CD14-positive monocyte (primary cell): ENCODE measurements around the gene TPPP2. TPM values are rescaled to one million over a fixed set of nuclear protein-coding genes. Genes with fewer than 3 reads are reported as not detected.

ENCODE experiments used
- DNase-seq, 3 donors: peaks; one replicate each; pipeline ENCODE4 v3.0.0-alpha.2; 2011 to 2022
- H2AFZ ChIP-seq: 2 replicates; pipeline ENCODE4 v1.6.0; 2012; ENCODE audit warnings: mild to moderate bottlenecking, low read depth, low read length, inconsistent platforms; ENCODE audit not compliant: insufficient read depth, poor library complexity, severe bottlenecking
- H3K27ac ChIP-seq, 2 donors: 1 replicate in 1 of 2; 2 replicates in 1 of 2; pipeline ENCODE4 v1.5.1; 2012 to 2013; ENCODE audit warnings: low read length in 2 of 2, control low read depth in 1 of 2, inconsistent platforms in 1 of 2, low read depth in 1 of 2, mild to moderate bottlenecking in 1 of 2
- H3K27me3 ChIP-seq, 2 donors: one replicate each; pipeline versions ENCODE4 v1.6.0 to v1.6.1; 2011 to 2013; ENCODE audit warnings: low read length in 2 of 2; ENCODE audit not compliant: control insufficient read depth in 2 of 2, insufficient read depth in 2 of 2
- H3K36me3 ChIP-seq, 2 donors: replicated peaks in 1 of 2; 1 replicate in 1 of 2; 2 replicates in 1 of 2; pipeline versions ENCODE4 v1.5.1 to v1.6.1; 2012 to 2013; ENCODE audit warnings: low read length in 2 of 2, control low read depth in 1 of 2, inconsistent platforms in 1 of 2, mild to moderate bottlenecking in 1 of 2; ENCODE audit not compliant: insufficient read depth in 2 of 2, control insufficient read depth in 1 of 2
- H3K4me1 ChIP-seq, 2 donors: 1 replicate in 1 of 2; 2 replicates in 1 of 2; pipeline versions ENCODE4 v1.5.1 to v1.6.1; 2012 to 2013; ENCODE audit warnings: low read length in 2 of 2, control low read depth in 1 of 2, inconsistent platforms in 1 of 2, mild to moderate bottlenecking in 1 of 2, moderate library complexity in 1 of 2; ENCODE audit not compliant: insufficient read depth in 2 of 2, control insufficient read depth in 1 of 2
- H3K4me2 ChIP-seq: replicated peaks from 2 replicates; pipeline ENCODE3; 2012; ENCODE audit warnings: low read length, moderate library complexity, mild to moderate bottlenecking; ENCODE audit not compliant: poor library complexity, severe bottlenecking; ENCODE audit errors: extremely low read depth
- H3K4me3 ChIP-seq, 3 experiments: fragments of 200-600 bp in 1 of 3; sonication (generic) in 1 of 3; replicated peaks in 1 of 3; 1 replicate in 2 of 3; 2 replicates in 1 of 3; pipeline ENCODE4 v1.5.1; 2011 to 2013; ENCODE audit warnings: low read length in 3 of 3, mild to moderate bottlenecking in 3 of 3, control low read depth in 2 of 3, low read depth in 2 of 3, inconsistent platforms in 1 of 3, moderate library complexity in 1 of 3
- H3K79me2 ChIP-seq: 2 replicates; pipeline ENCODE4 v1.6.0; 2012; ENCODE audit warnings: mild to moderate bottlenecking, control low read depth, inconsistent platforms, low read length, moderate library complexity; ENCODE audit not compliant: insufficient read depth
- H3K9ac ChIP-seq: 2 replicates; pipeline ENCODE4 v1.6.0; 2017; ENCODE audit warnings: low read length, mild to moderate bottlenecking; ENCODE audit not compliant: insufficient read depth, poor library complexity, severe bottlenecking
- H3K9me3 ChIP-seq, 2 donors: replicated peaks in 1 of 2; 1 replicate in 1 of 2; 2 replicates in 1 of 2; pipeline versions ENCODE4 v1.5.1 to v1.6.1; 2012 to 2013; ENCODE audit warnings: low read length in 2 of 2, control low read depth in 1 of 2; ENCODE audit not compliant: control insufficient read depth in 1 of 2, insufficient read depth in 1 of 2
- H4K20me1 ChIP-seq: 2 replicates; pipeline ENCODE4 v1.6.0; 2012; ENCODE audit warnings: mild to moderate bottlenecking, low read length, control low read depth, moderate library complexity; ENCODE audit not compliant: insufficient read depth
- H3K27ac Mint-ChIP-seq, 7 donors: one replicate each; pipeline ENCODE4 v1.8.0; 2020; ENCODE audit warnings: mild to moderate bottlenecking in 7 of 7, mixed read lengths in 7 of 7, moderate library complexity in 6 of 7, inconsistent platforms in 2 of 7
- H3K27me3 Mint-ChIP-seq, 3 donors: one replicate each; pipeline ENCODE4 v1.8.0; 2021 to 2022; ENCODE audit warnings: low read depth in 3 of 3, mild to moderate bottlenecking in 3 of 3, mixed read lengths in 3 of 3, moderate library complexity in 3 of 3, inconsistent platforms in 1 of 3
- H3K36me3 Mint-ChIP-seq, 2 donors: one replicate each; pipeline ENCODE4 v1.8.0; 2020; ENCODE audit warnings: mixed read lengths in 2 of 2, inconsistent platforms in 1 of 2, mild to moderate bottlenecking in 1 of 2
- H3K4me1 Mint-ChIP-seq: one replicate; pipeline ENCODE4 v1.8.0; 2020; ENCODE audit warnings: mild to moderate bottlenecking, mixed read lengths
- H3K4me3 Mint-ChIP-seq, 2 donors: one replicate each; pipeline ENCODE4 v1.8.0; 2020; ENCODE audit warnings: mild to moderate bottlenecking in 2 of 2, mixed read lengths in 2 of 2, moderate library complexity in 1 of 2
- H3K9me3 Mint-ChIP-seq, 7 donors: one replicate each; pipeline ENCODE4 v1.8.0; 2020 to 2022; ENCODE audit warnings: mixed read lengths in 7 of 7, mild to moderate bottlenecking in 6 of 7, moderate library complexity in 6 of 7, inconsistent platforms in 2 of 7
- WGBS: methylation state at CpG from one replicate; pipeline ENCODE4 v1.1.5; 2013; ENCODE audit warnings: missing lambda C conversion rate; ENCODE audit not compliant: insufficient coverage; 5-methylcytosine and 5-hydroxymethylcytosine counted together
- intact Hi-C, 2 donors: fragments of 100-400 bp; cut with micrococcal nuclease; formaldehyde crosslinking; loops; one replicate each; pipeline versions ENCODE4 v1.15.0 to v1.15.1; 2023
- polyA plus RNA-seq, 3 donors: library from polyadenylated mRNA; depleted of rRNA in 1 of 3; unstranded in 2 of 3; stranded (reverse) in 1 of 3; fragments of 300-500 nt in 2 of 3; fragments of >200 nt in 1 of 3; fragmentation: Illumina TruSeq in 2 of 3; gene quantifications; 1 replicate in 2 of 3; 2 replicates in 1 of 3; pipeline ENCODE4 v1.2.3, GENCODE V29; 2012 to 2021
- TF ChIP-seq, protein P1 (sequence below): fragments of 200-600 bp; IDR thresholded peaks from one replicate; pipeline ENCODE4 v1.8.0; 2022; ENCODE audit warnings: antibody characterized with exemption, mild to moderate bottlenecking

The TPPP2 gene
- polyA plus RNA-seq, 3 donors, result not detected

GRCh38 chr14:21058903-21059302, 28.9 kb downstream of the TPPP2 start:
- Histone ChIP-seq H3K4me3 (no peak overlapping the region), H2AFZ (no peak overlapping the region), H3K79me2 (no peaks in the 10 kb centered on the region), H3K4me2 (no peak overlapping the region), H3K9me3 (no peaks in the 10 kb centered on the region), H3K4me1 (no peaks in the 10 kb centered on the region), H3K36me3 (no peaks in the 10 kb centered on the region), H4K20me1 (no peaks in the 10 kb centered on the region), H3K27me3 (peaks cover 0 to 8% of the 10 kb centered on the region in 2 donors), H3K27ac (no peak overlapping the region), H3K9ac (no peak overlapping the region)
- WGBS, result 98% methylated on average over 5 of the region's 5 CpGs
- H3K4me3 Mint-ChIP-seq, result no peak overlapping the region
- no peak for DNase-seq
- no peak overlapping the region for H3K27ac Mint-ChIP-seq
- H3K36me3 Mint-ChIP-seq, result no peaks in the 10 kb centered on the region
- peaks cover 5 to 11% (median 9%) of the 10 kb centered on the region in 3 donors for H3K27me3 Mint-ChIP-seq
- intact Hi-C loops, result loop anchor here in 1 of 2 donors (5.0 kb wide), 1 partner anchor 42 kb away; no protein-coding TSS in a partner anchor
- H3K9me3 Mint-ChIP-seq, result no peaks in the 10 kb centered on the region
- TF ChIP-seq, protein P1, sequence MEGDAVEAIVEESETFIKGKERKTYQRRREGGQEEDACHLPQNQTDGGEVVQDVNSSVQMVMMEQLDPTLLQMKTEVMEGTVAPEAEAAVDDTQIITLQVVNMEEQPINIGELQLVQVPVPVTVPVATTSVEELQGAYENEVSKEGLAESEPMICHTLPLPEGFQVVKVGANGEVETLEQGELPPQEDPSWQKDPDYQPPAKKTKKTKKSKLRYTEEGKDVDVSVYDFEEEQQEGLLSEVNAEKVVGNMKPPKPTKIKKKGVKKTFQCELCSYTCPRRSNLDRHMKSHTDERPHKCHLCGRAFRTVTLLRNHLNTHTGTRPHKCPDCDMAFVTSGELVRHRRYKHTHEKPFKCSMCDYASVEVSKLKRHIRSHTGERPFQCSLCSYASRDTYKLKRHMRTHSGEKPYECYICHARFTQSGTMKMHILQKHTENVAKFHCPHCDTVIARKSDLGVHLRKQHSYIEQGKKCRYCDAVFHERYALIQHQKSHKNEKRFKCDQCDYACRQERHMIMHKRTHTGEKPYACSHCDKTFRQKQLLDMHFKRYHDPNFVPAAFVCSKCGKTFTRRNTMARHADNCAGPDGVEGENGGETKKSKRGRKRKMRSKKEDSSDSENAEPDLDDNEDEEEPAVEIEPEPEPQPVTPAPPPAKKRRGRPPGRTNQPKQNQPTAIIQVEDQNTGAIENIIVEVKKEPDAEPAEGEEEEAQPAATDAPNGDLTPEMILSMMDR, result no peak
- H3K4me1 Mint-ChIP-seq, result no peaks in the 10 kb centered on the region

DNA sequence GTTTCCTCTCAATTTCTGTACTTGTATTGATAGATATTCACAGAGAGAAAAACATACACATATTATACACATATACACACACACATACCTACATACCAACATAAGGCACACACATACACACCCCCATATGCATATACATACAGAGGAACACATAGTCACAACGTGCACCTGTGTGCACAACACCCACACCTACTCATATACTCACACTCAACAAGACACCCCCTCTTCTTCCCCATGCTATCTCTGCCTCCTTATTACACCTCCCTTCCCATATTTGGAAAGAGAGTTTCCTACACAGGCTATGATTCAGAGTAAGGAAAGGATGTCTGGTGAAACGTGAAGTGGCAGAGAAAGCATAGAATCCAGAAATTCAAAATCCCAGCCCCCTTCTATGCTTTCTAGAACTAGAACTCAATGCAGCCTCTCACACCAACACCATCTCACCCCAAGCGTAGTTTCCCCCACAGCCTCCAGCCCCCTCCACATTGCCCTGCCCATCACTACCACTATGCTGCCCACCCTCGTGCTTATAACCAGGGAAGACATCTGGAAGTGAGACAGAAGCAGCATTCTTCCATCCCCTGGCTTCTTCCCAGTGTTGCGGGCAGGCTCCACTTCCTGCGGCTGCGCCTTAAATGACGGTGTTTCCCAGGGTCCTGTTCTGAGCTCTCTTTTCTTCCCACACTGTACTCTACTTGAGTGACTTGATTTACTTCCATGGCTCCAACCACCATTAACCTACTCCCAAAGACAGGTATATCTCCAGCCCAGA, 30.0 kb downstream of the TPPP2 start:
- intact Hi-C loops, result loop anchor here (5.0 to 10.0 kb wide), 2 partner anchors 43 to 45 kb away; no protein-coding TSS in a partner anchor
- no peaks in the 10 kb centered on the region for H3K9me3 ChIP-seq
- H4K20me1 ChIP-seq, result no peaks in the 10 kb centered on the region
- no peaks in the 10 kb centered on the region for H3K36me3 ChIP-seq
- peaks cover 0 to under 1% (median 0%) of the 10 kb centered on the region in 7 donors for H3K9me3 Mint-ChIP-seq
- no peak overlapping the region for H3K27ac ChIP-seq
- no peak overlapping the region for H3K4me3 ChIP-seq
- H3K36me3 Mint-ChIP-seq, result no peaks in the 10 kb centered on the region
- H3K27ac Mint-ChIP-seq, result no peak overlapping the region
- H2AFZ ChIP-seq, result no peak overlapping the region
- H3K9ac ChIP-seq, result no peak overlapping the region
- H3K4me2 ChIP-seq, result no peak overlapping the region
- no peaks in the 10 kb centered on the region for H3K4me1 ChIP-seq
- H3K4me3 Mint-ChIP-seq, result no peak overlapping the region
- peaks cover 5 to 13% (median 11%) of the 10 kb centered on the region in 3 donors for H3K27me3 Mint-ChIP-seq
- no peak for DNase-seq
- no peaks in the 10 kb centered on the region for H3K79me2 ChIP-seq
- peaks cover 0 to 8% of the 10 kb centered on the region in 2 donors for H3K27me3 ChIP-seq
- TF ChIP-seq, protein P1, result no peak
- H3K4me1 Mint-ChIP-seq, result no peaks in the 10 kb centered on the region
- WGBS, result 90% methylated on average over 4 of the region's 8 CpGs
